Small intestine (tissue), 7 donors: ENCODE measurements around the gene MYLK. TPM values are rescaled to one million over a fixed set of nuclear protein-coding genes. Genes with fewer than 3 reads are reported as not detected.

ENCODE experiments used
- DNase-seq, 2 donors: peaks; one replicate each; pipeline versions ENCODE4 v3.0.0 to v3.0.0-alpha.2; 2013
- FAIRE-seq: peaks from 2 replicates; lab custom pipeline; 2012; peaks lifted over from hg19 to GRCh38; lab: Jason Lieb, UNC
- H3K27ac ChIP-seq, 3 donors: one replicate each; pipeline ENCODE4 v1.5.1; 2013; ENCODE audit warnings: low read length in 2 of 3, mild to moderate bottlenecking in 2 of 3, control low read depth in 1 of 3, inconsistent platforms in 1 of 3, low read depth in 1 of 3, moderate library complexity in 1 of 3
- H3K27me3 ChIP-seq, 3 donors: one replicate each; pipeline ENCODE4 v1.6.1; 2013; ENCODE audit warnings: low read length in 3 of 3, inconsistent platforms in 1 of 3; ENCODE audit not compliant: control insufficient read depth in 3 of 3, insufficient read depth in 3 of 3
- H3K36me3 ChIP-seq, 3 donors: one replicate each; pipeline ENCODE4 v1.6.1; 2013; ENCODE audit warnings: low read length in 3 of 3, inconsistent platforms in 1 of 3, low read depth in 1 of 3, mild to moderate bottlenecking in 1 of 3, moderate library complexity in 1 of 3; ENCODE audit not compliant: control insufficient read depth in 3 of 3, insufficient read depth in 2 of 3
- H3K4me1 ChIP-seq, 3 donors: one replicate each; pipeline ENCODE4 v1.6.1; 2013; ENCODE audit warnings: low read length in 2 of 3, inconsistent platforms in 1 of 3, low read depth in 1 of 3, mild to moderate bottlenecking in 1 of 3, moderate library complexity in 1 of 3; ENCODE audit not compliant: control insufficient read depth in 3 of 3, insufficient read depth in 2 of 3
- H3K4me3 ChIP-seq, 3 donors: one replicate each; pipeline ENCODE4 v1.5.1; 2013; ENCODE audit warnings: low read length in 3 of 3, control low read depth in 1 of 3, inconsistent platforms in 1 of 3, low read depth in 1 of 3, mild to moderate bottlenecking in 1 of 3, moderate library complexity in 1 of 3
- H3K9me3 ChIP-seq, 2 donors: one replicate each; pipeline ENCODE4 v1.6.1; 2013; ENCODE audit warnings: low read depth in 1 of 2, low read length in 1 of 2; ENCODE audit not compliant: control insufficient read depth in 2 of 2, insufficient read depth in 1 of 2
- WGBS, 3 donors: extraction: QIAGEN DNeasy Blood & Tissue Kit; methylation state at CpG; one replicate each; pipeline ENCODE4 v1.1.7; 2013; 5-methylcytosine and 5-hydroxymethylcytosine counted together
- polyA plus RNA-seq, 4 donors: library from polyadenylated mRNA; stranded (reverse) in 3 of 4; unstranded in 1 of 4; fragments of 200-250 nt in 3 of 4; fragments of 120-200 nt in 1 of 4; gene quantifications; one replicate each; pipeline versions ENCODE4 v1.2.1 to v1.2.3, GENCODE V29; 2013
- donor health status: healthy with polysubstance abuse.
- donor health status: control.
- donor health status: control.
- donor health status: Bipolar disorder and iron deficiency.
- donor health status: healthy.

Gene MYLK
- polyA plus RNA-seq, 4 donors: 2.2 to 51.5 (median 24.5) TPM

DNA sequence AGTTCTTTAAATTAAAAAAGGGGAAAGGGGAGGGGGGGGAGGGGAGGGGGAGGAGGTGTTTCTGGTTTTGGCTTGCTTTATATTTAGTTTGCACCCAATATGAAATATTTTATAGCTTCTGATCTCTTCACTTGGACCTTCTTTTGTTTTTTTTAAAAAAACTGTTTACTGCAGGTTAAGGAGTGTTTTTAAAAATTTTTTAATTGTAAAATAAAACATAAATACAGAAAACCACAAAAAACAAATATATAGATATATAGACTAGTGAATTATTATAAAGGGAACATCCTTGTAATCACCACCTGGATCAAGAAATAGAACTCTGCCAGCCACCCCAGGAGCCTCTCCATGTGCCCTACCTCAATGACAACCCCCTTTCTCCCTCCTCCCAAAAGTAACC, 861 bp upstream of the MYLK start:
- H3K27me3 ChIP-seq: peaks cover 4 to 43% (median 8%) of the 10 kb centered on the region in 3 donors
- no peak overlapping the region for H3K4me3 ChIP-seq
- no peak for FAIRE-seq
- no peak overlapping the region for H3K27ac ChIP-seq
- no peaks in the 10 kb centered on the region for H3K9me3 ChIP-seq
- DNase-seq: no peak
- peaks cover 4 to 10% (median 4%) of the 10 kb centered on the region in 3 donors for H3K4me1 ChIP-seq
- H3K36me3 ChIP-seq: no peaks in the 10 kb centered on the region

- WGBS, 3 donors: 3 to 9% (median 6%) methylated on average over 26 to 29 of the region's 29 CpGs
- H3K4me3 ChIP-seq: peak overlapping the region; percentile 38 to 40 (median 39)
- DNase-seq (peak in 1 of 2 donors; percentile 24), FAIRE-seq (no peak)
- H3K27me3 ChIP-seq: peaks cover 4 to 43% (median 7%) of the 10 kb centered on the region in 3 donors
- H3K9me3 ChIP-seq: no peaks in the 10 kb centered on the region
- H3K27ac ChIP-seq: no peak overlapping the region
- no peaks in the 10 kb centered on the region for H3K36me3 ChIP-seq
- peaks cover 4 to 10% (median 4%) of the 10 kb centered on the region in 3 donors for H3K4me1 ChIP-seq
Observed at GRCh38 chr3:123883701-123884202, 380 bp downstream of the MYLK start.

DNA sequence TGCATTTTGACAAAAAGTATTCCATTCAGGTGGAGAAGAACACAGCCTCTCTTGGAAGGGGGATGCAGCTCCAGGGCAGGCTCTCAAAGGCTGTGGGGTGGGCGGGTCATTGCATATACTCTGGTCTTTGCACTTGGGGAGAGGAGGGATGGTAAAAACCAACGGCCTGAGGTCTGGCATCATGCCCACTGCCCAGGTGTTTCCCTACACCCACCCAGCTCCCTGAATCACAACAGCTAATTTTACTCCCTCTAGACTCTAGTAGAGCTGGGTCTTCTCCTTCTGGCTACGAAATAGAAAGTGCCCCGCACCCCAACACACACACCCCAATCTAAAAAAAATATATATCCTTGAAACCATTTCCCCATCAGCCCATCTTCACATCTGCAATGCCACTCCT, 1.0 kb downstream of the MYLK start:
- no peak overlapping the region for H3K27ac ChIP-seq
- H3K4me3 ChIP-seq: no peak overlapping the region
- no peaks in the 10 kb centered on the region for H3K9me3 ChIP-seq
- peaks cover 4 to 43% (median 7%) of the 10 kb centered on the region in 3 donors for H3K27me3 ChIP-seq
- DNase-seq: no peak
- H3K4me1 ChIP-seq: peaks cover 4 to 10% (median 4%) of the 10 kb centered on the region in 3 donors
- no peaks in the 10 kb centered on the region for H3K36me3 ChIP-seq
- WGBS, 3 donors: 45 to 52% (median 46%) methylated on average over 4 of the region's 4 CpGs
- FAIRE-seq: no peak

GRCh38 chr3:123881771-123882170, 2.4 kb downstream of the MYLK start:
- no peaks in the 10 kb centered on the region for H3K36me3 ChIP-seq
- H3K4me1 ChIP-seq: peaks cover 4 to 10% (median 4%) of the 10 kb centered on the region in 3 donors
- H3K4me3 ChIP-seq: no peak overlapping the region
- FAIRE-seq (no peak), DNase-seq (no peak)
- no peak overlapping the region for H3K27ac ChIP-seq
- H3K27me3 ChIP-seq: peaks cover 4 to 39% (median 7%) of the 10 kb centered on the region in 3 donors
- WGBS, 3 donors: 85 to 100% (median 89%) methylated on average over 2 of the region's 2 CpGs
- H3K9me3 ChIP-seq: no peaks in the 10 kb centered on the region

DNA sequence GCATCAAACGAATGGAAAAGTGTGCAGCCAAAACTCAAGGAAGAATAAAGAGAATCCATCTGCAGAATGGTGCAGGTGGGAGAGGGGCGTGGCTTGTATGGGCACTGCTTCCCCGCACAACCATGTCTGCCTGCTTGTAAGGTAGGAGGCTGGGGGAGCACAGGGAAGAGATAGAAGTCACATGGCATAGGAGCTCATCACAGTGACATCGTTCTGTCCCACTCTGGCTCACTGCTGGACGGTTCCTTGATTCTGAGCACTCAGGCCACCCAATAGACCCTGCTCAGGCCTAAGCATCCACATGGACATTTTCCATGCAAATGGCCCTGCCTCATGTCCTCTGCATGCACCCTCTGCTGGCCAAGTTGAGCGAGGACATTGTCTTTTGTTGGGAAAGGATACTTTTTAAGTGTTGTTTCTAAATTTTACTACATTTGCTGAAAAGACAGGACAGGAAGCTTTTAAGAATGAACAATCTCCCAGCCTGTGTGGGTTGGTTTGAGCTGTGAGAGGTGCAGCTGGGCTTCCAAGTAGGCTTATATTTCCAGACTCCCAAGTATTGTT, 3.1 kb downstream of the MYLK start:
- H3K27ac ChIP-seq: no peak overlapping the region
- DNase-seq (peak; percentile 4 to 19), FAIRE-seq (no peak)
- H3K27me3 ChIP-seq: peaks cover 4 to 35% (median 7%) of the 10 kb centered on the region in 3 donors
- 70 to 79% (median 75%) methylated on average over 6 of the region's 6 CpGs for WGBS, 3 donors
- H3K4me1 ChIP-seq: peaks cover 4 to 10% (median 4%) of the 10 kb centered on the region in 3 donors
- no peaks in the 10 kb centered on the region for H3K36me3 ChIP-seq
- no peak overlapping the region for H3K4me3 ChIP-seq
- H3K9me3 ChIP-seq: no peaks in the 10 kb centered on the region

GRCh38 chr3:123878807-123879206, 5.3 kb downstream of the MYLK start:
- DNase-seq: no peak
- WGBS, 3 donors: 78 to 85% (median 83%) methylated on average over 7 of the region's 7 CpGs
- Histone ChIP-seq H3K36me3 (no peaks in the 10 kb centered on the region), H3K27ac (no peak overlapping the region), H3K9me3 (no peaks in the 10 kb centered on the region), H3K4me1 (peaks cover 4 to 5% (median 4%) of the 10 kb centered on the region in 3 donors), H3K27me3 (peaks cover 3 to 20% (median 4%) of the 10 kb centered on the region in 3 donors), H3K4me3 (no peak overlapping the region)
- no peak for FAIRE-seq

GRCh38 chr3:123877965-123878364, 6.2 kb downstream of the MYLK start:
- 77 to 87% (median 86%) methylated on average over 4 of the region's 4 CpGs for WGBS, 3 donors
- no peaks in the 10 kb centered on the region for H3K36me3 ChIP-seq
- H3K4me1 ChIP-seq: no peaks in the 10 kb centered on the region
- H3K9me3 ChIP-seq: no peaks in the 10 kb centered on the region
- FAIRE-seq (no peak), DNase-seq (no peak)
- no peak overlapping the region for H3K27ac ChIP-seq
- H3K4me3 ChIP-seq: no peak overlapping the region
- peaks cover 0 to 11% (median 3%) of the 10 kb centered on the region in 3 donors for H3K27me3 ChIP-seq

GRCh38 chr3:123877466-123877865, 6.7 kb downstream of the MYLK start:
- Histone ChIP-seq H3K4me3 (no peak overlapping the region), H3K27me3 (peaks cover 0 to 6% (median 3%) of the 10 kb centered on the region in 3 donors), H3K4me1 (no peaks in the 10 kb centered on the region), H3K36me3 (no peaks in the 10 kb centered on the region), H3K27ac (no peak overlapping the region), H3K9me3 (no peaks in the 10 kb centered on the region)
- WGBS, 3 donors: 48 to 67% (median 48%) methylated on average over 4 of the region's 4 CpGs
- DNase-seq (no peak), FAIRE-seq (no peak)
